AG10803 (cell line): Measurements from ENCODE around the gene CSNK2A3.

Experiments used
- DNase-seq: peaks from one replicate; pipeline ENCODE4 v3.0.0; 2010; ENCODE audit warnings: low read depth
- H3K4me3 ChIP-seq: 2 replicates; pipeline ENCODE4 v1.5.1; 2011; ENCODE audit warnings: mild to moderate bottlenecking, low read length, control low read depth
- TF ChIP-seq, protein P1 (sequence below): conservative IDR thresholded peaks from 2 replicates; pipeline ENCODE4 v1.5.1; 2011; ENCODE audit warnings: mild to moderate bottlenecking, low read length, control low read depth, inconsistent platforms

CSNK2A3 gene

DNA sequence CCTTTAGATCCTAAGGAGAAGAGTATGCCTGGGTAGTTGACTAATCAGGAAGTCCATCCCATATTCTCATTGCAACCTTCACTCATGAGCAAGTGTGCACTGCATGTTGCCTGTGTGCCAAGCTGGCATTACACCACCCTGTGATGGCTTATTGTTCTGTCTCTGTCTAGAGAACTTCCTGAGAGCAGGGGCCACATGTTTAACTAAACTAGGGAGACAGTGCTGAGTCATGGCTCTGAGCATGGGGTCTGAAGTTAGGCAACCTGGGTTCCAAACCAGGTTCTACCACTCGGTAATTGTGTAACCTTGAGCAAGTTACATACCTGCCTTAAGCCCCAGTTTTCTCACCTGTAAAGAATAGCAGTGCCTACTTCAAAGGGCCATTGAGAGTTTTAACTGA lies 39.6 kb downstream of the CSNK2A3 start:
- TF ChIP-seq, protein P1, sequence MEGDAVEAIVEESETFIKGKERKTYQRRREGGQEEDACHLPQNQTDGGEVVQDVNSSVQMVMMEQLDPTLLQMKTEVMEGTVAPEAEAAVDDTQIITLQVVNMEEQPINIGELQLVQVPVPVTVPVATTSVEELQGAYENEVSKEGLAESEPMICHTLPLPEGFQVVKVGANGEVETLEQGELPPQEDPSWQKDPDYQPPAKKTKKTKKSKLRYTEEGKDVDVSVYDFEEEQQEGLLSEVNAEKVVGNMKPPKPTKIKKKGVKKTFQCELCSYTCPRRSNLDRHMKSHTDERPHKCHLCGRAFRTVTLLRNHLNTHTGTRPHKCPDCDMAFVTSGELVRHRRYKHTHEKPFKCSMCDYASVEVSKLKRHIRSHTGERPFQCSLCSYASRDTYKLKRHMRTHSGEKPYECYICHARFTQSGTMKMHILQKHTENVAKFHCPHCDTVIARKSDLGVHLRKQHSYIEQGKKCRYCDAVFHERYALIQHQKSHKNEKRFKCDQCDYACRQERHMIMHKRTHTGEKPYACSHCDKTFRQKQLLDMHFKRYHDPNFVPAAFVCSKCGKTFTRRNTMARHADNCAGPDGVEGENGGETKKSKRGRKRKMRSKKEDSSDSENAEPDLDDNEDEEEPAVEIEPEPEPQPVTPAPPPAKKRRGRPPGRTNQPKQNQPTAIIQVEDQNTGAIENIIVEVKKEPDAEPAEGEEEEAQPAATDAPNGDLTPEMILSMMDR, result no peak
- peak; percentile 12 for DNase-seq

GRCh38 chr11:11312738-11313137 lies 40.3 kb downstream of the CSNK2A3 start:
- no peak overlapping the region for H3K4me3 ChIP-seq
- TF ChIP-seq, protein P1, result no peak
- no peak for DNase-seq

More for the DNA sequence above, 39.6 kb downstream of the CSNK2A3 start:
- no peak overlapping the region for H3K4me3 ChIP-seq

DNA sequence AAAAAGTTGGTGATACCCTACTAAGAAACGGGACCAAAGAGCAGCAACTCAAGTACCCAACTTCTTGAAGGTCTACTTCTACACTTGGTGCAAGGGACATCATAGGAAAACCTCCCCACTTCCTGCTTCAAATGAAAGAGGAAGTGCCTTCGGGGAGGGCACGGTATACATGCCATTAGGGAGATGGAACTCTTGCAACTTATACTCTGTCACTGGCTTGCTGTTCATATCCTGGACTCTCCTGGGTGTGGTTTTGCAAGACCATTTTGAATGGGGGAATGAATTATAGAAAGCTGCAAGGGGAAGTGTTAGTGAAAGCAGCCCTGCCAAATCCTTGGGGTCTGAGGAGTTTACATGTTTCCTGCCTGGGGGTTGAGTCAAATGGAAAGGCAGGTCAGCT lies 41.9 kb downstream of the CSNK2A3 start:
- no peak for DNase-seq
- TF ChIP-seq, protein P1, result no peak
- H3K4me3 ChIP-seq, result no peak overlapping the region

DNA sequence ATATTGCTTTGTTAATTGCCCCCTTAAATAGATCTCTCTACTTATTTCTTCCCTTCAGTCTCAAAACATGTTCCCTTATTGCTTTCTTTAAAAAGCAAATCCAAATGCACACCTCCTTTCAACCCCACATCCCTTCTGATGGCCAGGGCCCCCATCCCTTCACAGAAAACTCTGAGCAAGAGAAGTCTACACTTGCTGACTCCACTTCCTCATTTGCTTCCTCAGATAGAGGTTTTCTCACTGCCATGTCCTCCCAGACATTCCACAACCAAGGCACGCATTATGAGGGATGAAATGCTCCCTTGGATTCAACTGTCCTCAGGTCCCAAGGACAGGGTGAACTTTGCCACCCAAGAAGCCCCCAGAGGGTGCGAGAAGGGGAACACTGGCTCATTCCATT lies 43.1 kb downstream of the CSNK2A3 start:
- TF ChIP-seq, protein P1, result no peak
- no peak for DNase-seq

DNA sequence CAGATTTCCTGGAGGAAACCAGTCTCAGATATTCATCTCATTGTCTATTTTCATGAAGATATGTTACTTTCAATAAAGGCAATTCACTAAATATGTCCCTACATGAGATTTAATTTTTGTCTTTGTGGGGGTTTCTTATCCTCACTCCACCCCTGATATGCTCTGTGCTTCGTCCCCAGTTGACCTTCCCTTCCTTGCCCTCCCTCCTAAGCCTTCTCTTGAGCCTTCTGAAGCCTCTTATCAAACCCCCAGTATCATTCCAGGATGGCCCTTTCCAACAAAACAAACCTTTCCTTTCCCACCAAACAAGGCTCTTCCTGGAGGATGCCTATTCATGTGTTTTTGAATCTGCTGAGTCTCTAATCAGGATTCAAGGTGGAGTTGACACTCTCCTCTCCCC lies 44.8 kb downstream of the CSNK2A3 start:
- DNase-seq, result no peak
- no peak overlapping the region for H3K4me3 ChIP-seq
- TF ChIP-seq, protein P1, result no peak

More for the DNA sequence above, 43.1 kb downstream of the CSNK2A3 start:
- H3K4me3 ChIP-seq, result no peak overlapping the region

DNA sequence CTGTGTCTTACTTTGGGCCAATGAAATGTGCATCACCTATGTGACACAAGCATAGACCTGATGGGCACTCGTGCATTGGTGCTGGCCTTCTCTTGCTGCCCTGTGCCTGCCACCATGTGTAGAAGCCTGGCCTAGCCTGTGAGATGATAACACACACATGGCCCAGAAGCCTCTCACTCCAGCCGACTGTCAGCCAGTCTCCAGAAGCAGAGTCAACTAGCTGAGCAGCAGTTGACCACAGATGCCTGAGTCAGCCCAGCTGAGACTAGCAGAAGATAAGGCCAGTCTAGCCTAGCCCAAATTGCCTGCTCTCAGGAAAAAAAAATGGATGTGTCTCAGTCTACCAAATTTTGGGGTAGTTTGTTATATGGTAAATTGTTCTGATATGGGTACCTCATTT lies 46.2 kb downstream of the CSNK2A3 start:
- DNase-seq, result no peak
- TF ChIP-seq, protein P1, result no peak

DNA sequence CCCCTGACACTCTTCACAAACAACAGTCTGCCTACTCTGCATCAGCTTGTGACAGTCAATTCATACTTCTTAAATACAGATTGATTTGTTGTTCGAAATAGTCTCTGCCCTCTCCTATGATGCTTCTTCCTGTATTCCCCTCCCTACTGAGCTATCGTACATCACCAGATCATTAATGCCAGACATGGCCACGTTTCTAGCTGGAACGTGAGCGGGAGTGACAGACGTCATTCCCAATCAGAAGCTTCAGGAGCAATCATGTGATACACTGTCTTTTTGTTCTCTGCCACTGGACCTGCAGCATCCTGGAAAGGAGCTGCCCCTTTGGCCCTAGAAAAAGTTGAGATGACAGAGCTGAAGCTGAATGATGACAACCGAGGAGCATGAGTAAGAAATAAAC lies 48.5 kb downstream of the CSNK2A3 start:
- no peak overlapping the region for H3K4me3 ChIP-seq
- no peak for DNase-seq
- TF ChIP-seq, protein P1, result no peak

More for the DNA sequence above, 46.2 kb downstream of the CSNK2A3 start:
- H3K4me3 ChIP-seq, result no peak overlapping the region
